Measurements from ENCODE around the gene IGSF23. TPM values are rescaled to one million over a fixed set of nuclear protein-coding genes. Genes with fewer than 3 reads are reported as not detected.

IGSF23 gene
- total RNA-seq, 4 donors from 2014 or later, result not detected

DNA sequence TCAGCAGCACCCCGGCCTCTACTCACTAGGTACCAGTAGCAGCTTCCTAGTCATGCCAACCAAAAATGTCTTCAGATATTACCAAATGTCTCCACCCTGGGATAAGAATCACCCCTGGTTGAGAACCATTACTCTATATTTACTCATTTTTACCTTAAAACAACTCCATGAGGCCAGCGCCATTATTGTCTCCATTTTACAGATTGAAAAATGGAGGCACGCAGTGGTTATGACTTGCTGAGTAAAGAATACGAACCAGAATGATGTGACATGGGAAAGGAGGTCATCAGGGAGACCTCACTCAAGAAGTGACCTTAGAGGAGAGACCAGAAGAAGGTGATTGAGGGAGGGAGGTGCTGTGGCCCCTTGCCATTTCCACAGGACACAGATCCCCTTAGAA, 60.1 kb downstream of the IGSF23 start:
- TF ChIP-seq CTCF (IDR thresholded peaks at IDR 0.05), result no peak
- 81 to 90% methylated on average over 4 of the region's 4 CpGs for WGBS, 2 donors
- Histone ChIP-seq H3K4me1 (no peaks in the 10 kb centered on the region), H3K36me3 (peaks cover 0 to 37% (median 0%) of the 10 kb centered on the region in 3 donors), H3K4me3 (no peak overlapping the region), H3K27ac (no peak overlapping the region), H3K27me3 (no peaks in the 10 kb centered on the region), H3K9me3 (no peaks in the 10 kb centered on the region)
- DNase-seq (ENCODE audit: low spot score in 2 of 2), result no peak

- 80 to 89% methylated on average over 6 of the region's 6 CpGs for WGBS, 2 donors
- H3K36me3 ChIP-seq, result peaks cover 0 to 58% (median 0%) of the 10 kb centered on the region in 3 donors
- H3K27ac ChIP-seq, result no peak overlapping the region
- no peaks in the 10 kb centered on the region for H3K27me3 ChIP-seq
- no peak for DNase-seq (ENCODE audit: low spot score in 2 of 2)
- no peak overlapping the region for H3K4me3 ChIP-seq
- no peaks in the 10 kb centered on the region for H3K9me3 ChIP-seq
- TF ChIP-seq POLR2A (IDR thresholded peaks at IDR 0.05) (no peak), CTCF (IDR thresholded peaks at IDR 0.05) (no peak), EP300 (IDR thresholded peaks at IDR 0.05) (no peak)
- H3K4me1 ChIP-seq, result no peaks in the 10 kb centered on the region
Observed at GRCh38 chr19:44675521-44675920, 62.2 kb downstream of the IGSF23 start.

- TF ChIP-seq POLR2A (IDR thresholded peaks at IDR 0.05) (no peak), CTCF (IDR thresholded peaks at IDR 0.05) (no peak), EP300 (IDR thresholded peaks at IDR 0.05) (no peak)
- Histone ChIP-seq H3K36me3 (peaks cover 0 to 74% (median 0%) of the 10 kb centered on the region in 3 donors), H3K27me3 (no peaks in the 10 kb centered on the region), H3K4me1 (no peaks in the 10 kb centered on the region), H3K4me3 (no peak overlapping the region), H3K9me3 (no peaks in the 10 kb centered on the region), H3K27ac (no peak overlapping the region)
- WGBS, 2 donors, result 50 to 63% methylated on average over 8 of the region's 8 CpGs
- DNase-seq (ENCODE audit: low spot score in 2 of 2), result no peak
Observed at GRCh38 chr19:44677019-44677811, 63.9 kb downstream of the IGSF23 start.

DNA sequence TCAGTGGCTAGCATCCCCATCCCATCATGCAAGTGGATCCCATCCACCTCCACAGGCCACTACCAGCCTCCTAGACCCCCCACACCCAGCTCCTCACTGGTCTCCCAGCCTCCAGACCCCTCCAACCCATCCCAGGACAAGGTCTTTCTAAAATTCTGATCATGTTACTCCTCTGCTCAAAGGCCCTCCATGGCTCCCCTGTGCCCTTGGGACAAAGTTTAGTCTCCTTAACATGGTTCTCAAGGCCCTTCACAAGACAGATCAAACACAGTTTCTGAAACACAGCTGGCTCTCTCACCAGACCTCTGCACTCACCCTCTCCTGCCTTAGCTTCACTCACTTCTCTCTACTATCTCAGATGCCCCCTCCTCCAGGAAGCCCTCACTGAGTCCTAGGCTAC, 67.2 kb downstream of the IGSF23 start:
- Histone ChIP-seq H3K27me3 (no peaks in the 10 kb centered on the region), H3K36me3 (peaks cover 0 to 66% (median 0%) of the 10 kb centered on the region in 3 donors), H3K4me3 (no peak overlapping the region), H3K27ac (no peak overlapping the region), H3K4me1 (peaks cover 0 to 9% (median 0%) of the 10 kb centered on the region in 4 donors), H3K9me3 (no peaks in the 10 kb centered on the region)
- DNase-seq (ENCODE audit: low spot score in 2 of 2), result no peak
- no peak for TF ChIP-seq EP300 (IDR thresholded peaks at IDR 0.05)
- no peak for TF ChIP-seq CTCF (IDR thresholded peaks at IDR 0.05)

DNA sequence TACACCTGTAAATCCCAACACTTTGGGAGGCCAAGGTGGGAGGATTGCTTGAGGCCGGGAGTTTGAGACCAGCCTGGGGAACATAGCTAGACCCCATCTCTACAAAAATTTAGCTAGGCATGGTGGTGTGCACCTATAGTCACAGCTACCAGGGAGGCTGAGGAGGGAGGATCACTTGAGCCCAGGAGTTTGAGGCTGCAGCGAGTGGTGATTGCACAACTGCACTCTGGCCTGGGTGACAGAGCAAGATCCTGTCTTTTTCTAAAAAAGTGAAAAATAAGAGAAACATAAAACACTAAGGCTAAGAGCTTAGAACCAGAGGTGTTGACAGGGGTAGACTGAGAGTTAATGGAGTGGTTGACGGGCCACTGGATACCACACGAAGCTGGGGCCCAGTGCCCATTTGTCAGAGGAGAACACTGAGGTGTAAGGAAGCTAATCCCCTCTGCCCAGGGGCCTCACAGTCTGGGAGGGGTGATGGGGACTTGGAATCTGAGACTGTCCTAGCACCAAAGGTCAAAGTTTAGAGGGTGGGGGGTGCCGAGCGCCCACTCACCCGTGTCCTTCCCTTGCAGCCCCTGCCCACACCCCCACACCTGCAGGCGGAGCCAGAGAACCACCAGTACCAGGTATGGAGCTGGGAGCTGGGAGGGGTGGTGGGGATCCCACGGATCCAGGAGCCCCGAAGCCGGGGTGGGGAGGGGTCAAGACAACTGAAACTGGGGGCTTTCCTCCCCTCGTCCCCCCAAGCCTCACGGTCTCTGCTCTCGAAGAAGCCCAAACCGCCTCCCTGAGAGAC, 68.8 kb downstream of the IGSF23 start:
- 79 to 80% methylated on average over 12 to 15 of the region's 15 CpGs for WGBS, 2 donors
- no peak for DNase-seq (ENCODE audit: low spot score in 2 of 2)
- Histone ChIP-seq H3K27me3 (no peaks in the 10 kb centered on the region), H3K9me3 (no peaks in the 10 kb centered on the region), H3K27ac (no peak overlapping the region), H3K36me3 (peaks cover 0 to 54% (median 0%) of the 10 kb centered on the region in 3 donors), H3K4me1 (peaks cover 0 to 9% (median 0%) of the 10 kb centered on the region in 4 donors), H3K4me3 (no peak overlapping the region)
- TF ChIP-seq CTCF (IDR thresholded peaks at IDR 0.05), result no peak
- no peak for TF ChIP-seq EP300 (IDR thresholded peaks at IDR 0.05)
- no peak for TF ChIP-seq POLR2A (IDR thresholded peaks at IDR 0.05)

All from tibial nerve (tissue), 4 donors.